HG03342 (cell line): ENCODE data around the gene OXA1L.
A peak's percentile ranks its signal among the peaks of the same experiment; 100 is the strongest.
"Not testable (repeated sequence)": the region's sequence is repeated elsewhere in the genome, so short reads cannot be mapped to it uniquely, and the experiment has no call there.

Experiments
- ATAC-seq: cut with Tn5 transposase; IDR thresholded peaks from one replicate; pipeline ENCODE4 v1.9.1; 2021; ENCODE audit warnings: mild to moderate bottlenecking, moderate library complexity; ENCODE audit not compliant: unreplicated experiment

The OXA1L gene

DNA sequence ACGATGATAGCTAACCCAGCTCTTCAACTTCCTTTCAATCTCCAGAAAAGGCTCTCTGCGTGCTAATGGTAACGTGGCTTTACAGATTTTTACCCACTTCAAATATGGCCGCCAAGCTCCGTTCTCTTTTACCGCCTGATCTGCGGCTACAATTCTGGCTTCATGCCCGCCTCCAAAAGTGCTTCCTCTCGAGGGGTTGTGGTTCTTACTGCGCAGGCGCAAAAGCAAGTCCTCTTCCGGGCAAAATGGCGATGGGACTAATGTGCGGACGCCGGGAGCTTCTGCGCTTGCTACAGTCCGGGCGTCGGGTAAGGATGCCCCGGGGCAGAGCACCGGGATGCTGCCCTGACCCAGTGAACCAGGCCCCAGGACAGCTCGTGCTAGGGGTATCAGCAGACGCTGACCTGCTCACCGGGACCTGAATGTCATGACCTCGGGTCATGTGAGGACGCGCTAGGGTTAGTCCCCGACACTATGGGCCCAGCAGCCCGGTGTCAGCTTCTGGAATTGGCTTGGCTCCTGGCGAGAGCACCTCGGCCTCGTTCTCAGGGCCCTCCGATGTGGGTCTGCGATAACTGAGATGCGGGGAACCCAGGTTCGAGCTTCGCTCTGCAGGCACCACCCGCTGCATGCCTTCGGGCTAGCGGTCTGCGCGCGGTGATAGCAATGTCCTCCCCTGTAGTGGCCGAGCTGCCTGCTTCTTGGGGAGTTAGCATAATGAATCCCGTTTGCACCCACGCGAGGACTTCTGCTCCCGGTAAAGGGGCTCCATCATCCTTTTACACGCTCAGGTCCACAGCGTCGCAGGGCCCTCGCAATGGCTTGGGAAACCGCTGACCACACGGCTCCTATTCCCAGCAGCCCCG, at the start of gene OXA1L:
Gene OXA1L, plus strand, starts transcription at position 232 of the 866 bp plus-strand sequence. Its CDS starts 14 bp downstream, at position 246.
- ATAC-seq, result peak; percentile 73

- ATAC-seq, result no peak
Observed at GRCh38 chr14:22718091-22718490, 48.4 kb upstream of the OXA1L start.

GRCh38 chr14:22721213-22721612, 45.3 kb upstream of the OXA1L start:
- no peak for ATAC-seq

DNA sequence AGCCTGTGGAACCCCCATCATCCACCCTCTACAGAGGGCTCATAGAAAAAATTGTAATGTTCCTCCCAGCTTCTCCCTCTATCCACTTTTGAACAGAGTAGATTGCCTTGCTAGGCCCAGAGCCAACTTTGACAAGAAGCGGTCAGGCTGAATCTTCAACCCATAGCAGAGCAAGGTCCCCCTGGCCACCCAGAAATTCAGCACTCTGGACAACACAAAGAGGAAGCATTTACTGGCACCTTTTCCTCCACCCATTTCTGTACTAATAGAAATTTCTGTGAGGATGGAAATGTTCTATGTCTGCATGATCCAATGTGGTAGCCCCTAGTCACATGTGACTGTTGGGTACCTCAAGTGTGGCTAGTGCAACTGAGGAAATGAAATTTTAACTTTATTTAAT, 42.7 kb upstream of the OXA1L start:
- ATAC-seq, result no peak

DNA sequence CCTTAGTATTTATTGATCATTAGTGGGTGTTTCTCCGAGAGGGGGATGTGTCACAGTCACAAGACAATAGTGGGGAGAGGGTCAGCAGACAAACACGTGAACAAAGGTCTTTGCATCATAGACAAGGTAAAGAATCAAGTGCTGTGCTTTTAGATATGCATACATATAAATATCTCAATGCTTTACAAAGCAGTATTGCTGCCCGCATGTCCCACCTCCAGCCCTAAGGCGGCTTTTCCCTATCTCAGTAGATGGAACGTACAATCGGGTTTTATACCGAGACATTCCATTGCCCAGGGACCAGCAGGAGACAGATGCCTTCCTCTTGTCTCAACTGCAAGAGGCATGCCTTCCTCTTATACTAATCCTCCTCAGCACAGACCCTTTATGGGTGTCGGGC, 41.6 kb upstream of the OXA1L start:
- not testable (repeated sequence) for ATAC-seq

DNA sequence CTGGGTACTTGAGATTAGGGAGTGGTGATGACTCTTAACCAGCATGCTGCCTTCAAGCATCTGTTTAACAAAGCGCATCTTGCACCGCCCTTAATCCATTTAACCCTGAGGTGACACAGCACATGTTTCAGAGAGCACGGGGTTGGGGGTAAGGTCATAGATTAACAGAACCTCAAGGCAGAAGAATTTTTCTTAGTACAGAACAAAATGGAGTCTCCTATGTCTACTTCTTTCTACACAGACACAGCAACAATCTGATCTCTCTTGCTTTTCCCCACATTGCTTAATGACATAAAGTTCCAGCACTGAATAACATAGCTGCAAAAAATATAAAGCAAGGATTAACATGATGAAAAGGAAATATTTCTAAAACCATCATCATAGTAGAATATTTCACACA, 41.1 kb upstream of the OXA1L start:
- not testable (repeated sequence) for ATAC-seq

GRCh38 chr14:22726012-22726411, 40.5 kb upstream of the OXA1L start:
- ATAC-seq, result no peak

- not testable (repeated sequence) for ATAC-seq
Observed at GRCh38 chr14:22732062-22732461, 34.4 kb upstream of the OXA1L start.

DNA sequence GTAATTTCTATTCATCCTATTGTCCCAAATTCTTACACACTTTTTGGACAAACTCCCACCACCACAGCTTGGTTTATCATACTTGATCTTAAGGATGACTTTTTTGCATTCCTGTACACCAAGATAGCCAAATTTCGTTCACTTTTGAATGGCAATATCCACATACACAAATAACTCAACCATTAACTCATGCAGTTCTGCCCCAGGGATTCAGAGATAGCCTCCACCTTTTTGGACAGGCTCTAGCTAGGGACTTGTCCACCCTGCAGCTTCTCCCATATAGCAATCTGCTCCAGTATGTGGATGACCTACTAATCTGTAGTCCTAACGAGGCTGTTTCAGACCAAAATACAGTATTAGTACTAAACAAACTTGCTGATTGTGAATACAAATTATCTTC, 32.7 kb upstream of the OXA1L start:
- no peak for ATAC-seq

GRCh38 chr14:22735096-22735495, 31.4 kb upstream of the OXA1L start:
- ATAC-seq, result no peak

- not testable (repeated sequence) for ATAC-seq
Observed at GRCh38 chr14:22736384-22736783, 30.1 kb upstream of the OXA1L start.

- peak; percentile 78 for ATAC-seq
Observed at GRCh38 chr14:22737052-22737451, 29.4 kb upstream of the OXA1L start.

DNA sequence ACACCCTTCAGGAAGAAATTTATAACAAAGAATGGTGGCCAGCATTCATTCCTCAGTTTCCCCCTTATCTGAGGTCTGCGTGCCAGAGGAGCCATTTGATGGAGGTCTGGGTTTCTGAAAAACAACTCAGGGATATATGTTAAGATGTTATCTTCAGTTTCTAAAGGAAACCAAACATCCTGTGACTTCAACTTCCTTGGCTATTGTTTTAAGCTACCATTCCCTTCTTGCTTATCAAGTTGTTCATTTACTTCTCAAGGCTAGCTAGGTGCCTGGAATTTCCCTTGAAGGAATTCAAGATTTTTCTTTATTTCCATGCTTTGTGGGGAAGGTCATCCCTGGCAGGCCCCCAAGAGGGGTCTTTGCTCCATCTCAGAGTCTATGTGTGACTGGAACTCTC, 27.1 kb upstream of the OXA1L start:
- ATAC-seq, result no peak

DNA sequence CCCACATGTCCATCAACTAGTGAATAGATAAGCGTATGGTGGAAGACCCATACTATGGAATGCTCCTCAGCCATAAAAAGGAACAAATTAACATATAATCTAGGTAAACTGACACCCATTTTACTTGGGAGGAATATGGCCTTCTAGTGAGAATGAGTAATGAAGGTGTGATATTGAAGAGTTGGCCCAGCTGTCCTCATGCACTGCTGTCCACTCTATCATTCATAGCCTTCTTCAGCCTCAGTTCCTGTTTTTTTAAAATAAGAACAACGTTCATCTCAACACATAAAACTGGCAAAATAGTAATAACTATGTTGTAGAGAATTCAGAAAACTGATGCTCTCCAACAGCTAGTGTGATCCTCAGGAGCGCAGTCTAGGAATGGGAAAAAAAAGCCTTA, 26.5 kb upstream of the OXA1L start:
- ATAC-seq, result no peak

DNA sequence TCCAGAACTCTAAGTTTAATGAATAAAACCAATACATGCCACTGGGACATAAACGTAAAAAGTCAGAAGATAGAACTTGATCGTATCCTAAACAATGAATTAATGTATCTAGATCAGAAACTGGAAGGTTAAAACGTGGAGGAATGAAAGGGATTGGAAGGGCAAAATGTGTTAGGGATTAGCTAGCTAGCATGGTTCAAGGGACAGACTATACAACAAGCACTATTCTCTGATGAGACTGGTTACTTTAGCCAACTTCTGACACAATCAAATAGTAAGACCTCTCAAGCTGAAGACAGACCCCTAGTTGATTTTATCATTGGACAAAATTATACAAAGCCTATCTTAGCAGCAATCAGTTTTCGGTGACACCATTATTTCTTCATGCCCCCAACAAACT, 18.7 kb upstream of the OXA1L start:
- no peak for ATAC-seq

GRCh38 chr14:22748206-22748605, 18.3 kb upstream of the OXA1L start:
- ATAC-seq, result no peak

DNA sequence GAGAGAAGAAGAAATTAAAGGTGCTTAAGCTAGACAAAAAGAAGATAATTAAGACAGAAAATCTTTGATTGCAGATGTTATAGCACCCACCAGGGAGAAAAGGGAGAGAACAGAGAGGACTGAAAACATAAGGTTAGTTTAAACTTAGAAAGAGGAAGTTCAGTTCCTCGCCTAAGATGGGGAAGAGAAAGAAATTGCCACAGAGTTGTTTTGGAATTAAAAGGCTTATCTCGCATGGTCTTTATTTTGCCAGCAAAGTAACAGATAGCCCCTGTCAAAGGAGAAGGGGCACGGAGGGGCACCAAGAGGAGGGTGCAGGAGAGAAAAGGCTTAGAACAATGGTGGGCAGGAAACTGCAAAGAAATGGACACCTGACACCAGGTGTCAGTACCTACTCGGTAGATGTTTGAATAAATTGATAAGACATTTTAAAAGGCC, 17.8 kb upstream of the OXA1L start:
- ATAC-seq, result no peak

GRCh38 chr14:22752422-22752821, 14.1 kb upstream of the OXA1L start:
- no peak for ATAC-seq

DNA sequence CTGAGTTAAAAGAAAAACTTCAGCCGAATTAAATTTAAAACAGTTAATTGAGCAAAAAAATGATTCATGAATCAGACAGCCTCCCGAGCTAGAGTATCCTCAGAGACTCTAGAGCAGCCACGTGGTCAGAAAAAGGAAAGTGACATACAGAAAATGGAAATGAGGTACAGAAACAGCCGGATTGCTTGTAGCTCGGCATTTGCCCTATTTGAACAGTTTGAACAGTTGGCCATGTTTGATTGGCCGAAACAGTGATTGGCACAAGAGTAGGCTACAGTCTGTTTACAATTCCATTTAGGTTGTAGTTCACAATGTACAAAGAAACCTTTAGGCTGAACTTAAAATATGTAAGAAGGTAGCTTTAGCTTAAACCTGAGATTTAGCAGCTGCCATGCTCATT, 12.9 kb upstream of the OXA1L start:
- ATAC-seq, result no peak

DNA sequence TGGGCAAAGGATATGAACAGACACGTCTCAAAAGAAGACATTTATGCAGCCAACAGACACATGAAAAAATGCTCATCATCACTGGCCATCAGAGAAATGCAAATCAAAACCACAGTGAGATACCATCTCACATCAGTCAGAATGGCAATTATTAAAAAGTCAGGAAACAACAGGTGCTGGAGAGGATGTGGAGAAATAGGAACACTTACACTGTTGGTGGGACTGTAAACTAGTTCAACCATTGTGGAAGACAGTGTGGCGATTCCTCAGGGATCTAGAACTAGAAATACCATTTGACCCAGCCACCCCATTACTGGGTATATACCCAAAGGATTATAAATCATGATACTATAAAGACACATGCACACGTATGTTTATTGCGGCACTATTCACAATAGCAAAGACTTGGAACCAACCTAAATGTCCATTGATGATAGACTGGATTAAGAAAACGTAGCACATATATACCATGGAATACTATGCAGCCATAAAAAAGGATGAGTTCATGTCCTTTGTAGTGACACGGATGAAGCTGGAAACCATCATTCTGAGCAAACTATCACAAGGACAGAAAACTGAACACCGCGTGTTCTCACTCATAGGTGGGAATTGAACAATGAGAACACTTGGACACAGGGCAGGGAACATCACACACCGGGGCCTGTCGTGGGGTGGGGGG, 8.4 kb upstream of the OXA1L start:
- not testable (repeated sequence) for ATAC-seq

DNA sequence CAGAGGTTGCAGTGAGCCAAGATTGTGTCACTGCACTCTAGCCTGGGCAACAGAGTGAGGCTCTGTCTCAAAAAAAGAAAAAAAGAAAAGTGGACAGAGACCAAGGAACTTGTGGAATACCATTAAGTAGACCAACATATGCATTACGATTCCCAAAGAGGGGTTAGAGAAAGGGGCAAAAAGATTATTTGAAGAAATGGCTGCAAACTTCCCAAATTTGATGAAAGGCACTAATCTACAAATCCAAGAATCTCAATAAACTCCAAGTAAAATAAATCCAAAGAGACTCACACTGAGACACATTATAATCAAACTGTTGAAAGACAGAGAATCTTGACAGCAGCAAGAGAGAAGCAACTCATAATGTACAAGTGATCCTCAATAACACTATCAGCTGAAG, 4.8 kb upstream of the OXA1L start:
- no peak for ATAC-seq

- ATAC-seq, result no peak
Observed at GRCh38 chr14:22764382-22764781, 2.1 kb upstream of the OXA1L start.
